A673 (cell line): ENCODE data around the gene GRIK3. TPM values are rescaled to one million over a fixed set of nuclear protein-coding genes. Genes with fewer than 3 reads are reported as not detected.

ENCODE experiments used
- BruUV-seq: library from RNA; stranded (reverse); fragments of 400-500 nt; replicated peaks from 2 replicates; lab custom pipeline; 2021; lab: Mats Ljungman, UMichigan
- CTCF ChIA-PET: fragments of 300-600 bp; sonication (Branson Sonifier 250); formaldehyde crosslinking; loops from one replicate; lab custom pipeline; 2022; ENCODE audit warnings: antibody characterized with exemption; lab: Charles Lee
- POLR2A ChIA-PET: fragments of 300-600 bp; sonication (Branson Sonifier 250); formaldehyde crosslinking; loops from one replicate; lab custom pipeline; 2022; ENCODE audit warnings: antibody characterized with exemption; ENCODE audit not compliant: low non-redundant PET; lab: Charles Lee
- DNase-seq: peaks from one replicate; pipeline ENCODE4 v3.0.0-alpha.2; 2015; ENCODE audit warnings: low spot score
- H3K27ac ChIP-seq: fragments of 200-600 bp; sonication (generic); 2 replicates; pipeline ENCODE4 v1.5.1; 2016; ENCODE audit warnings: mixed run types, low read depth, mild to moderate bottlenecking, mixed read lengths, antibody characterized with exemption, low read length; ENCODE audit not compliant: poor library complexity, severe bottlenecking
- H3K27me3 ChIP-seq: fragments of 200-600 bp; sonication (generic); replicated peaks from 2 replicates; pipeline ENCODE4 v1.6.1; 2017; ENCODE audit warnings: mixed run types, low read depth, mild to moderate bottlenecking, mixed read lengths, antibody characterized with exemption, low read length; ENCODE audit not compliant: insufficient read depth, poor library complexity
- H3K36me3 ChIP-seq: fragments of 200-600 bp; sonication (generic); 2 replicates; pipeline ENCODE4 v1.6.1; 2016; ENCODE audit warnings: mixed run types, mild to moderate bottlenecking, mixed read lengths, antibody characterized with exemption, low read length; ENCODE audit not compliant: insufficient read depth, poor library complexity, severe bottlenecking
- H3K4me1 ChIP-seq: fragments of 200-600 bp; sonication (generic); 2 replicates; pipeline ENCODE4 v1.6.1; 2017; ENCODE audit warnings: mixed run types, mild to moderate bottlenecking, mixed read lengths, antibody characterized with exemption, low read length; ENCODE audit not compliant: insufficient read depth, poor library complexity, severe bottlenecking
- H3K4me3 ChIP-seq: fragments of 200-600 bp; sonication (generic); 2 replicates; pipeline ENCODE4 v1.5.1; 2016; ENCODE audit warnings: low read depth, mixed run types, mild to moderate bottlenecking, mixed read lengths, low read length; ENCODE audit not compliant: poor library complexity, severe bottlenecking
- H3K9me3 ChIP-seq: fragments of 200-600 bp; sonication (generic); 2 replicates; pipeline ENCODE4 v1.6.1; 2016; ENCODE audit warnings: mixed run types, low read depth, mild to moderate bottlenecking, mixed read lengths, antibody characterized with exemption, low read length; ENCODE audit not compliant: poor library complexity, severe bottlenecking
- EZH2 ChIP-seq: fragments of 200-600 bp; sonication (generic); IDR thresholded peaks from 2 replicates; pipeline ENCODE4 v1.6.1; 2017; ENCODE audit warnings: borderline replicate concordance, low read depth, mild to moderate bottlenecking, mixed read lengths, antibody characterized with exemption, low read length; ENCODE audit not compliant: poor library complexity, severe bottlenecking
- intact Hi-C: fragments of 100-400 bp; cut with micrococcal nuclease; formaldehyde crosslinking; loops from one replicate; pipeline ENCODE4 v1.10.0; 2022; ENCODE audit not compliant: unreplicated experiment
- total RNA-seq: library from RNA; stranded (reverse); gene quantifications from 2 replicates; pipeline ENCODE4 v1.2.3, GENCODE V29; 2021
- TF ChIP-seq, protein P1 (sequence below): fragments of 300-800, 200-600 bp; sonication (generic); conservative IDR thresholded peaks from 2 replicates; pipeline ENCODE4 v1.5.1; 2017; ENCODE audit warnings: low read depth, mild to moderate bottlenecking, antibody characterized with exemption, low read length, moderate library complexity, mixed read lengths

Gene GRIK3
- total RNA-seq, 1 experiment from 2014 or later, result 0.17 TPM

- no peak overlapping the region for H3K4me3 ChIP-seq
- POLR2A ChIA-PET, result no interaction called here
- intact Hi-C loops, result no loop called here
- H3K4me1 ChIP-seq, result no peaks in the 10 kb centered on the region
- no peak overlapping the region for H3K27ac ChIP-seq
- no peak for TF ChIP-seq EZH2
- TF ChIP-seq, protein P1, sequence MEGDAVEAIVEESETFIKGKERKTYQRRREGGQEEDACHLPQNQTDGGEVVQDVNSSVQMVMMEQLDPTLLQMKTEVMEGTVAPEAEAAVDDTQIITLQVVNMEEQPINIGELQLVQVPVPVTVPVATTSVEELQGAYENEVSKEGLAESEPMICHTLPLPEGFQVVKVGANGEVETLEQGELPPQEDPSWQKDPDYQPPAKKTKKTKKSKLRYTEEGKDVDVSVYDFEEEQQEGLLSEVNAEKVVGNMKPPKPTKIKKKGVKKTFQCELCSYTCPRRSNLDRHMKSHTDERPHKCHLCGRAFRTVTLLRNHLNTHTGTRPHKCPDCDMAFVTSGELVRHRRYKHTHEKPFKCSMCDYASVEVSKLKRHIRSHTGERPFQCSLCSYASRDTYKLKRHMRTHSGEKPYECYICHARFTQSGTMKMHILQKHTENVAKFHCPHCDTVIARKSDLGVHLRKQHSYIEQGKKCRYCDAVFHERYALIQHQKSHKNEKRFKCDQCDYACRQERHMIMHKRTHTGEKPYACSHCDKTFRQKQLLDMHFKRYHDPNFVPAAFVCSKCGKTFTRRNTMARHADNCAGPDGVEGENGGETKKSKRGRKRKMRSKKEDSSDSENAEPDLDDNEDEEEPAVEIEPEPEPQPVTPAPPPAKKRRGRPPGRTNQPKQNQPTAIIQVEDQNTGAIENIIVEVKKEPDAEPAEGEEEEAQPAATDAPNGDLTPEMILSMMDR, result no peak
- H3K36me3 ChIP-seq, result no peaks in the 10 kb centered on the region
- DNase-seq, result no peak
- no TSS peak for BruUV-seq
- no peaks in the 10 kb centered on the region for H3K9me3 ChIP-seq
- H3K27me3 ChIP-seq, result no peaks in the 10 kb centered on the region
- CTCF ChIA-PET, result no interaction called here
These were observed 199.7 kb downstream of the GRIK3 start for GRCh38 chr1:36834586-36834985.

DNA sequence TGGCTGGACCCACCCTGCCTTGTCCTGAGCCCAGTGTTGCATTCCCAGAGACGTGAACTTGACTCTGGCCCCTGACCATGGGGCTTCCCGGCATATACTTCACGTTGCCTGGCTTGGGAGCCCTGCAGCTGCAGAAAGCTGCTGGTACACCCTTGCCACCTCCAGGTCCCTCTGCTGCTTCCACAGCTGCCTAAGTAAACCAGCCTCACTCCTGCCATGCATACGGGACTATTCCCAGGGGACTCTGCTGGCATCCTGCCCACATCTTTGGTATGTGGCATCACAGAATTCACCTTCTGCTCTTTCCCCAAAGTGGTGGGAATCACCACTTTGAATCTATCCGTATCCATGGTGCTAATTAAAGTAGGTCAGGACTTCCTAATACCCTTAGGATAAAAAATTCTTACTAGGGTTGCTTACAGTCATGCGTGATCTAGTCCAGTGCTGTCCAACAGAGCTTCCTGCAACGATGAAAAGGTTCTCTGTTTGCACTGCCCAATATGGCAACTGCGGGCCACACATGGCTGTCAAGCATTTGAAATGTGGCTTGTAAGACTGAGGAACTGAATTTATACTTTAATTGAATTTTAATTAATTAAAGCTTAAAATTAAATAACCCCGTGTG lies 203.0 kb downstream of the GRIK3 start:
- H3K9me3 ChIP-seq, result no peaks in the 10 kb centered on the region
- no peak overlapping the region for H3K4me3 ChIP-seq
- DNase-seq, result peak; percentile 48
- intact Hi-C loops, result no loop called here
- no peak overlapping the region for H3K27ac ChIP-seq
- ChIA-PET CTCF (interaction anchor here (0.8 kb wide), 1 partner anchor 34 kb away, joined by 5 read pairs; no protein-coding TSS in a partner anchor), POLR2A (no interaction called here)
- H3K27me3 ChIP-seq, result no peaks in the 10 kb centered on the region
- no peaks in the 10 kb centered on the region for H3K4me1 ChIP-seq
- no peak for TF ChIP-seq EZH2
- TF ChIP-seq, protein P1, result no peak
- no TSS peak for BruUV-seq
- H3K36me3 ChIP-seq, result no peaks in the 10 kb centered on the region

DNA sequence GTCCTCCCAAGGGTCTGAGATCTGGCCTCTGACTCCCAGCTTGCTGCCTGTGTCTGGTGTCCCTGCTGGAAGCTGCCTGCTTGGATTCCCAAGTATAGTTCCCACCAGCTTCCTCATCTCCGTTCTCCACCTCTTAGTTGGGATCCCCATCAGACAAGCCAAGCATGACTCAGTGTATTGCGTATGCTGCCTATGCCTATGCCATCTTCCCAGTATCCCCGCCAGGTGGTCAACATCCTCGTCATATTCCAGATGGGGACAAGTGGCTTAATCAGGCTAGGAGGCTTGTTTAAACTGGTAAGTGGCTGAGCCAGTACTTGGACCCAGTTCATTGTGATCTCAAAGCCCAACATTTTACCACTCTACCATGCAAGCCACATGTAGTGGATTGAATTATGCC lies 204.4 kb downstream of the GRIK3 start:
- H3K4me1 ChIP-seq, result no peaks in the 10 kb centered on the region
- ChIA-PET POLR2A (no interaction called here), CTCF (no interaction called here)
- no peak for DNase-seq
- H3K9me3 ChIP-seq, result no peaks in the 10 kb centered on the region
- no peaks in the 10 kb centered on the region for H3K36me3 ChIP-seq
- H3K27me3 ChIP-seq, result no peaks in the 10 kb centered on the region
- TF ChIP-seq EZH2, result no peak
- H3K4me3 ChIP-seq, result no peak overlapping the region
- H3K27ac ChIP-seq, result no peak overlapping the region
- intact Hi-C loops, result no loop called here
- BruUV-seq, result no TSS peak

- Histone ChIP-seq H3K36me3 (no peaks in the 10 kb centered on the region), H3K4me1 (no peaks in the 10 kb centered on the region), H3K27ac (no peak overlapping the region), H3K27me3 (no peaks in the 10 kb centered on the region), H3K9me3 (no peaks in the 10 kb centered on the region), H3K4me3 (no peak overlapping the region)
- ChIA-PET POLR2A (no interaction called here), CTCF (no interaction called here)
- BruUV-seq, result no TSS peak
- TF ChIP-seq, protein P1, result no peak
- TF ChIP-seq EZH2, result no peak
- intact Hi-C loops, result no loop called here
- DNase-seq, result no peak
These were observed 205.2 kb downstream of the GRIK3 start for GRCh38 chr1:36829066-36829465.
